ENCODE results near the gene AFF3. TPM values are rescaled to one million over a fixed set of nuclear protein-coding genes. Genes with fewer than 3 reads are reported as not detected.

The AFF3 gene
- total RNA-seq, 1 experiment from 2014 or later: 0.42 TPM

DNA sequence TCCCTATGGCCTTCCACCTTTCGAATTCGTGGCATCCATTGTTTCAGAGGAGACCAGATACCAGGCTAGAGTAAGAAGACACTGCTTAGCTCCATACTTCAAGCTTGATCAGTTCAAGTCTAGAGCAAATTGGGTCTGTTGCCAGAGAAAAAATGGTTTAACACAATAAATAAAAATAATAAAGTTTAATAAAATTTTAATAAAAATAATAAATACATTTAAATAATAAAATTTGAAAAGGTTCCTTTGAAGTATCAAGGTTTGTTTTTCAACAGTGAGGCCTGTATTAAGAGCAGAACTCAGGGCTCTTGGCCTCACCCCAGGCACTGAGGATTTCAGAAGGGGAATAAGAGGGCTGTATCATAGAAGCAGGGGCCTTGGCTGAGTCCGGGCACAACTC, 547.0 kb downstream of the AFF3 start:
- H3K9me3 Mint-ChIP-seq (ENCODE audit: unreplicated experiment): no peaks in the 10 kb centered on the region
- no peak for TF ChIP-seq CTCF (IDR thresholded peaks at IDR 0.05; ENCODE audit: unreplicated experiment)
- no peak overlapping the region for H3K27ac Mint-ChIP-seq (ENCODE audit: low read depth, unreplicated experiment)
- no peaks in the 10 kb centered on the region for H3K36me3 Mint-ChIP-seq (ENCODE audit: insufficient read depth, unreplicated experiment)
- CTCF ChIA-PET: no interaction called here
- H3K27me3 Mint-ChIP-seq (ENCODE audit: insufficient read depth, unreplicated experiment): peaks cover 32% of the 10 kb centered on the region
- no peak for DNase-seq (ENCODE audit: unreplicated experiment)
- no TSS peak for BruUV-seq (replicated peaks)
- H3K4me3 Mint-ChIP-seq (ENCODE audit: unreplicated experiment): no peak overlapping the region
- no peaks in the 10 kb centered on the region for H3K4me1 Mint-ChIP-seq (ENCODE audit: insufficient read depth, unreplicated experiment)
- POLR2A ChIA-PET: no interaction called here
- intact Hi-C loops (cut with micrococcal nuclease): no loop called here

GRCh38 chr2:99593692-99594427, 548.5 kb downstream of the AFF3 start:
- intact Hi-C loops (cut with micrococcal nuclease): no loop called here
- BruUV-seq (replicated peaks): no TSS peak
- ChIA-PET CTCF (no interaction called here), POLR2A (no interaction called here)
- no peaks in the 10 kb centered on the region for H3K9me3 Mint-ChIP-seq (ENCODE audit: unreplicated experiment)
- H3K4me3 Mint-ChIP-seq (ENCODE audit: unreplicated experiment): no peak overlapping the region
- TF ChIP-seq CTCF (IDR thresholded peaks at IDR 0.05; ENCODE audit: unreplicated experiment): no peak
- H3K4me1 Mint-ChIP-seq (ENCODE audit: insufficient read depth, unreplicated experiment): no peaks in the 10 kb centered on the region
- no peaks in the 10 kb centered on the region for H3K36me3 Mint-ChIP-seq (ENCODE audit: insufficient read depth, unreplicated experiment)
- H3K27ac Mint-ChIP-seq (ENCODE audit: low read depth, unreplicated experiment): no peak overlapping the region
- peaks cover 19% of the 10 kb centered on the region for H3K27me3 Mint-ChIP-seq (ENCODE audit: insufficient read depth, unreplicated experiment)
- no peak for DNase-seq (ENCODE audit: unreplicated experiment)

DNA sequence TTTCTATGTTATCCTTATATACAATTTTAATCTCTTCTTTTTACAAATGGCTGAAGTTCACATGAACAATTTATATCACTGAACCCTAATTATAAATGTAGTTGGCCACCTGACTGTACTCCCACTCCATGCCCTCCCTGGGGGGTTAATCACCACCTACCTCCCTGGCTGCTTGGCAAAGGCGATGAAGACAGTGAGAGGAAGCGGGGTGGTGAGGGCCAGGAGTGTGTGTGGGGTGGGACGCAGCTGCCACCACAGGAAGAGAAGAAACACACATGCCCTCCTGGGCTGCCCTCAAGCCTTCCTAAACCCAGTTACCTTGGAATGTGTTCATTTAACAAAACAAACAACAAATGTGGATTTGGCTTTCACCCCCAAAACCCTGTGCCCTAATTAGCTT, 565.6 kb downstream of the AFF3 start:
- intact Hi-C loops (cut with micrococcal nuclease): no loop called here
- Mint-ChIP-seq H3K27ac (ENCODE audit: low read depth, unreplicated experiment) (no peak overlapping the region), H3K4me1 (ENCODE audit: insufficient read depth, unreplicated experiment) (no peaks in the 10 kb centered on the region), H3K9me3 (ENCODE audit: unreplicated experiment) (no peaks in the 10 kb centered on the region), H3K4me3 (ENCODE audit: unreplicated experiment) (no peak overlapping the region), H3K27me3 (ENCODE audit: insufficient read depth, unreplicated experiment) (peaks cover 7% of the 10 kb centered on the region), H3K36me3 (ENCODE audit: insufficient read depth, unreplicated experiment) (no peaks in the 10 kb centered on the region)
- no TSS peak for BruUV-seq (replicated peaks)
- ChIA-PET POLR2A (no interaction called here), CTCF (interaction anchor here (0.6 kb wide), 2 partner anchors 20 to 686 kb away, joined by 3 to 4 read pairs; no protein-coding TSS in a partner anchor)
- no peak for DNase-seq (ENCODE audit: unreplicated experiment)
- no peak for TF ChIP-seq CTCF (IDR thresholded peaks at IDR 0.05; ENCODE audit: unreplicated experiment)

GRCh38 chr2:99573634-99574251, 568.6 kb downstream of the AFF3 start:
- H3K36me3 Mint-ChIP-seq (ENCODE audit: insufficient read depth, unreplicated experiment): no peaks in the 10 kb centered on the region
- CTCF ChIA-PET: interaction anchor here (0.6 to 1.0 kb wide), 2 partner anchors 14 to 676 kb away, joined by 3 to 4 read pairs; no protein-coding TSS in a partner anchor
- no peaks in the 10 kb centered on the region for H3K9me3 Mint-ChIP-seq (ENCODE audit: unreplicated experiment)
- POLR2A ChIA-PET: no interaction called here
- intact Hi-C loops (cut with micrococcal nuclease): no loop called here
- no peak for DNase-seq (ENCODE audit: unreplicated experiment)
- no peak for TF ChIP-seq CTCF (IDR thresholded peaks at IDR 0.05; ENCODE audit: unreplicated experiment)
- no peaks in the 10 kb centered on the region for H3K4me1 Mint-ChIP-seq (ENCODE audit: insufficient read depth, unreplicated experiment)
- no peak overlapping the region for H3K27ac Mint-ChIP-seq (ENCODE audit: low read depth, unreplicated experiment)
- H3K4me3 Mint-ChIP-seq (ENCODE audit: unreplicated experiment): no peak overlapping the region
- BruUV-seq (replicated peaks): no TSS peak
- no peaks in the 10 kb centered on the region for H3K27me3 Mint-ChIP-seq (ENCODE audit: insufficient read depth, unreplicated experiment)
